ENCODE measurements around the gene GRM5.

- TF ChIP-seq CTCF (IDR thresholded peaks at IDR 0.05): no peak
- TF ChIP-seq EZH2phosphoT487 (IDR thresholded peaks at IDR 0.05): no peak
Measured at GRCh38 chr11:88617226-88617625, 448.6 kb downstream of the GRM5 start.

Measured in neural progenitor cell (in vitro differentiated cells).